Measurements from ENCODE around the gene UBR4. TPM values are rescaled to one million over a fixed set of nuclear protein-coding genes. Genes with fewer than 3 reads are reported as not detected.
A peak's percentile ranks its signal among the peaks of the same experiment; 100 is the strongest.

Gene UBR4
- total RNA-seq, 2 donors from 2014 or later: 148 to 151 TPM

DNA sequence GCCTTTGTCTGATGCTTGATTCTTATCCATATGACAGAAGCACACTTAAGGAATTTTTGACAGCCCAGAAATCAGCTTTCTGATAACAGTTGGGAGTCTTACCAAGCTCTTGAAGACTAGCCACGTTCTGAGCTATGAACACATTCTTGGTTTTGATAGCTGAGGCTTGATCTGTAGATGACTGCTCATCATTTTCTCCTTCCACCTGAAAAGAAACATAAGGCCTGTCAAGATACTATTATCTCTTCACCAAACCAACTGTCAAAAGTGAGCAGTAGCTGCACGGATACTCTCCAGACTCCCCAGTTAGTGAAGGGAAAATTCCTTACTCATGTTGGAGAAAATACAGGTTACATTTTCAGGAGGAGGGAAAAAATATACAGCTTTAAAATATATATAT lies 12.2 kb downstream of the UBR4 start:
- no peak overlapping the region for H3K27ac Mint-ChIP-seq
- peaks cover 63% of the 10 kb centered on the region for H3K36me3 Mint-ChIP-seq (ENCODE audit: low read depth)
- 87 to 100% methylated on average over 1 to 2 of the region's 2 CpGs for WGBS, 2 experiments (ENCODE audit: insufficient coverage in 1 of 2, insufficient read length in 1 of 2)

DNA sequence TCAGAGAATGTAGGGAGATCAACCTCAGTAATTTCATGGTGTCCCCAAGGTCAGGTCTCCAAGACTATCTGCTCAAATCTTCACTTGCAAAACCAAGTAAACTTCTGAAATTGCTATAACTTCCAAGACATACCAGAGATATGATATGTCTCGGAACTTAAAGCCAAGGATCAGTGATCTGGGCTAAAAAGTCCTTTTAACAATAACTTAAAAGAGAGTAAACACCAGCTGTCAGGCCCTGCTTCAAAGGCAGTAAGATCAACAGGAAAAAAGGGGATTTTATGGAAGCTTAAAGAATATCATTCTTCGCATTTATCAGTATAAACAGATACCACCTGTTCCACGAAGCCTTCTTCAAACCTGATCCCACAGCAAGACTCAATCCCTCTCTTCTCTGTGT lies 13.7 kb downstream of the UBR4 start:
- no peak overlapping the region for H3K9ac ChIP-seq (ENCODE audit: extremely low read depth, low read length, poor library complexity, severe bottlenecking)
- H3K36me3 ChIP-seq (ENCODE audit: control insufficient read depth, insufficient read depth, low read length): peaks cover 90% of the 10 kb centered on the region
- WGBS, 2 experiments (ENCODE audit: insufficient coverage in 1 of 2, insufficient read length in 1 of 2): 89 to 100% methylated on average over 1 to 3 of the region's 3 CpGs
- H3K27ac ChIP-seq (ENCODE audit: low read depth, low read length): no peak overlapping the region
- peaks cover 78% of the 10 kb centered on the region for H3K36me3 Mint-ChIP-seq (ENCODE audit: low read depth)
- H3K4me1 ChIP-seq (ENCODE audit: control insufficient read depth, insufficient read depth, low read length): peaks cover 3% of the 10 kb centered on the region
- no peaks in the 10 kb centered on the region for H3K4me1 Mint-ChIP-seq
- no peaks in the 10 kb centered on the region for H3K9me3 Mint-ChIP-seq
- no peaks in the 10 kb centered on the region for H3K27me3 Mint-ChIP-seq (ENCODE audit: insufficient read depth)
- no peak overlapping the region for H3K4me3 Mint-ChIP-seq
- H3K4me3 ChIP-seq (ENCODE audit: low read length): no peak overlapping the region
- no peak overlapping the region for H3K27ac Mint-ChIP-seq
- DNase-seq: no peak
- no peaks in the 10 kb centered on the region for H3K27me3 ChIP-seq (ENCODE audit: control insufficient read depth, insufficient read depth, low read length, poor library complexity, severe bottlenecking)
- H3K9me3 ChIP-seq (ENCODE audit: control insufficient read depth, low read length): no peaks in the 10 kb centered on the region
- TF ChIP-seq, protein P1, sequence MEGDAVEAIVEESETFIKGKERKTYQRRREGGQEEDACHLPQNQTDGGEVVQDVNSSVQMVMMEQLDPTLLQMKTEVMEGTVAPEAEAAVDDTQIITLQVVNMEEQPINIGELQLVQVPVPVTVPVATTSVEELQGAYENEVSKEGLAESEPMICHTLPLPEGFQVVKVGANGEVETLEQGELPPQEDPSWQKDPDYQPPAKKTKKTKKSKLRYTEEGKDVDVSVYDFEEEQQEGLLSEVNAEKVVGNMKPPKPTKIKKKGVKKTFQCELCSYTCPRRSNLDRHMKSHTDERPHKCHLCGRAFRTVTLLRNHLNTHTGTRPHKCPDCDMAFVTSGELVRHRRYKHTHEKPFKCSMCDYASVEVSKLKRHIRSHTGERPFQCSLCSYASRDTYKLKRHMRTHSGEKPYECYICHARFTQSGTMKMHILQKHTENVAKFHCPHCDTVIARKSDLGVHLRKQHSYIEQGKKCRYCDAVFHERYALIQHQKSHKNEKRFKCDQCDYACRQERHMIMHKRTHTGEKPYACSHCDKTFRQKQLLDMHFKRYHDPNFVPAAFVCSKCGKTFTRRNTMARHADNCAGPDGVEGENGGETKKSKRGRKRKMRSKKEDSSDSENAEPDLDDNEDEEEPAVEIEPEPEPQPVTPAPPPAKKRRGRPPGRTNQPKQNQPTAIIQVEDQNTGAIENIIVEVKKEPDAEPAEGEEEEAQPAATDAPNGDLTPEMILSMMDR (conservative IDR thresholded peaks at IDR 0.05): no peak

More for the DNA sequence above, 12.2 kb downstream of the UBR4 start:
- no peaks in the 10 kb centered on the region for H3K27me3 Mint-ChIP-seq (ENCODE audit: insufficient read depth)
- peaks cover 77% of the 10 kb centered on the region for H3K36me3 ChIP-seq (ENCODE audit: control insufficient read depth, insufficient read depth, low read length)
- H3K4me3 ChIP-seq (ENCODE audit: low read length): no peak overlapping the region
- no peaks in the 10 kb centered on the region for H3K9me3 Mint-ChIP-seq
- H3K4me1 ChIP-seq (ENCODE audit: control insufficient read depth, insufficient read depth, low read length): peaks cover 6% of the 10 kb centered on the region
- TF ChIP-seq, protein P1 (conservative IDR thresholded peaks at IDR 0.05): no peak
- H3K27me3 ChIP-seq (ENCODE audit: control insufficient read depth, insufficient read depth, low read length, poor library complexity, severe bottlenecking): no peaks in the 10 kb centered on the region
- H3K27ac ChIP-seq (ENCODE audit: low read depth, low read length): no peak overlapping the region
- DNase-seq: no peak
- no peak overlapping the region for H3K4me3 Mint-ChIP-seq
- no peaks in the 10 kb centered on the region for H3K9me3 ChIP-seq (ENCODE audit: control insufficient read depth, low read length)
- H3K4me1 Mint-ChIP-seq: peaks cover 12% of the 10 kb centered on the region
- H3K9ac ChIP-seq (ENCODE audit: extremely low read depth, low read length, poor library complexity, severe bottlenecking): no peak overlapping the region

DNA sequence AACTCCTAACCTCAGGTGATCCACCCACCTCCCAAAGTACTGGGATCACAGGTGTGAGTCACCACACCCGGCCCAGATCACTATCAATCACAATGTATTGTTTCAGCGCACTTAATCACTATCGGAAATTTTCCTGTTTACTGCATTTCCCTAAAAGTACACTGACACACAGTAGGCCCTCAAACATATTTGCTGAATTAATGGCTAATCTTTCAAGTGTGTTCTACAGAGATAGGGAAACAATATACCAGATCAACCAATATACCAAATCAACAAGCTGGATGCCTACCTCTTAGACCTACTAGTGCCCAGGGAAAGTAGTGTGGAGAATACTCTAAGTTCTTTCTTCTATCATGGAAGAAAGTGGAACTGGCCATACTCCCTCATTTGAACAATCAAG lies 17.1 kb downstream of the UBR4 start:
- WGBS, 2 experiments (ENCODE audit: insufficient coverage in 1 of 2, insufficient read length in 1 of 2): 95 to 100% methylated on average over 2 to 3 of the region's 3 CpGs
- no peaks in the 10 kb centered on the region for H3K4me1 ChIP-seq (ENCODE audit: control insufficient read depth, insufficient read depth, low read length)
- H3K9me3 ChIP-seq (ENCODE audit: control insufficient read depth, low read length): no peaks in the 10 kb centered on the region
- TF ChIP-seq, protein P1 (conservative IDR thresholded peaks at IDR 0.05): no peak
- H3K36me3 Mint-ChIP-seq (ENCODE audit: low read depth): peaks cover 78% of the 10 kb centered on the region
- no peak overlapping the region for H3K4me3 Mint-ChIP-seq
- no peaks in the 10 kb centered on the region for H3K4me1 Mint-ChIP-seq
- H3K27me3 Mint-ChIP-seq (ENCODE audit: insufficient read depth): no peaks in the 10 kb centered on the region
- H3K9ac ChIP-seq (ENCODE audit: extremely low read depth, low read length, poor library complexity, severe bottlenecking): no peak overlapping the region
- peaks cover 90% of the 10 kb centered on the region for H3K36me3 ChIP-seq (ENCODE audit: control insufficient read depth, insufficient read depth, low read length)
- DNase-seq: no peak
- H3K27me3 ChIP-seq (ENCODE audit: control insufficient read depth, insufficient read depth, low read length, poor library complexity, severe bottlenecking): no peaks in the 10 kb centered on the region
- H3K27ac Mint-ChIP-seq: peak overlapping the region; percentile 68
- no peak overlapping the region for H3K4me3 ChIP-seq (ENCODE audit: low read length)
- no peak overlapping the region for H3K27ac ChIP-seq (ENCODE audit: low read depth, low read length)
- H3K9me3 Mint-ChIP-seq: no peaks in the 10 kb centered on the region
